H1 (cell line): ENCODE data around the gene ATP6V0A4. TPM values are rescaled to one million over a fixed set of nuclear protein-coding genes. Genes with fewer than 3 reads are reported as not detected.

Source experiments
- CTCF ChIA-PET: fragments of 300-600 bp; sonication (Branson Sonifier 250); formaldehyde crosslinking; loops from one replicate; lab custom pipeline; 2021; ENCODE audit not compliant: partially characterized antibody; lab: Charles Lee
- POLR2A ChIA-PET: fragments of 300-600 bp; sonication (Branson Sonifier 250); formaldehyde crosslinking; loops from one replicate; lab custom pipeline; 2021; ENCODE audit warnings: inconsistent platforms; ENCODE audit not compliant: partially characterized antibody; lab: Charles Lee
- DNase-seq, 2 experiments: peaks; one replicate each; pipeline versions ENCODE4 v3.0.0 to v3.0.0-alpha.2; 2010 to 2022; ENCODE audit warnings: low spot score in 2 of 2, low read depth in 1 of 2, mixed read lengths in 1 of 2
- FAIRE-seq: peaks from 2 replicates; lab custom pipeline; 2011; peaks lifted over from hg19 to GRCh38; lab: Jason Lieb, UNC
- H2AFZ ChIP-seq: 2 replicates; pipeline ENCODE4 v1.8.1; 2012; ENCODE audit warnings: low read length, inconsistent platforms
- H2AK5ac ChIP-seq: 2 replicates; pipeline ENCODE4 v1.6.1; 2013; ENCODE audit warnings: low read depth, low read length
- H2BK120ac ChIP-seq: replicated peaks from 2 replicates; pipeline ENCODE3; 2013; ENCODE audit warnings: low read depth, low read length, inconsistent platforms
- H2BK12ac ChIP-seq: 2 replicates; pipeline ENCODE4 v1.6.1; 2013; ENCODE audit warnings: low read depth, low read length
- H2BK15ac ChIP-seq: 2 replicates; pipeline ENCODE4 v1.6.1; 2013; ENCODE audit warnings: low read length
- H2BK20ac ChIP-seq: 2 replicates; pipeline ENCODE4 v1.6.1; 2013; ENCODE audit warnings: low read length
- H2BK5ac ChIP-seq: 2 replicates; pipeline ENCODE4 v1.6.1; 2013; ENCODE audit warnings: low read depth, low read length
- H3K14ac ChIP-seq: 2 replicates; pipeline ENCODE4 v1.6.1; 2013; ENCODE audit warnings: inconsistent platforms; ENCODE audit not compliant: insufficient read length
- H3K18ac ChIP-seq: 2 replicates; pipeline ENCODE4 v1.6.1; 2013; ENCODE audit warnings: low read length; ENCODE audit errors: extremely low read depth
- H3K23ac ChIP-seq: 2 replicates; pipeline ENCODE4 v1.6.1; 2013; ENCODE audit warnings: inconsistent platforms; ENCODE audit not compliant: insufficient read length
- H3K23me2 ChIP-seq: 2 replicates; pipeline ENCODE4 v1.6.1; 2013; ENCODE audit warnings: low read depth, low read length
- H3K27ac ChIP-seq: 2 replicates; pipeline ENCODE4 v1.6.1; 2011; ENCODE audit warnings: low read depth, low read length, inconsistent platforms
- H3K27me3 ChIP-seq, 4 experiments: replicated peaks in 1 of 4; 1 replicate in 1 of 4; 2 replicates in 3 of 4; pipeline versions ENCODE4 v1.6.1 to v1.8.1; 2011 to 2013; ENCODE audit warnings: low read length in 3 of 4, mild to moderate bottlenecking in 3 of 4, inconsistent platforms in 2 of 4, mixed read lengths in 2 of 4, moderate library complexity in 1 of 4; ENCODE audit not compliant: control insufficient read depth in 3 of 4, insufficient read depth in 3 of 4; ENCODE audit errors: extremely low read depth in 1 of 4
- H3K36me3 ChIP-seq, 4 experiments: 2 replicates each; pipeline versions ENCODE4 v1.6.1 to v1.8.1; 2011 to 2013; ENCODE audit warnings: mild to moderate bottlenecking in 4 of 4, low read length in 3 of 4, moderate library complexity in 2 of 4, control low read depth in 1 of 4, inconsistent platforms in 1 of 4; ENCODE audit not compliant: insufficient read depth in 4 of 4, control insufficient read depth in 2 of 4
- H3K4ac ChIP-seq: replicated peaks from 2 replicates; pipeline ENCODE3; 2013; ENCODE audit warnings: low read length, low read depth, mixed read lengths, inconsistent platforms; ENCODE audit not compliant: insufficient read length
- H3K4me1 ChIP-seq, 4 experiments: replicated peaks in 1 of 4; 1 replicate in 1 of 4; 2 replicates in 3 of 4; pipeline versions ENCODE4 v1.6.1 to v1.8.1; 2011 to 2013; ENCODE audit warnings: low read length in 3 of 4, inconsistent platforms in 2 of 4, mixed read lengths in 1 of 4; ENCODE audit not compliant: insufficient read depth in 4 of 4, control insufficient read depth in 3 of 4
- H3K4me2 ChIP-seq, 2 experiments: 2 replicates each; pipeline versions ENCODE4 v1.6.1 to v1.8.1; 2011 to 2013; ENCODE audit warnings: low read depth in 2 of 2, low read length in 2 of 2, control low read depth in 1 of 2, inconsistent platforms in 1 of 2, mild to moderate bottlenecking in 1 of 2; ENCODE audit not compliant: insufficient read depth in 1 of 2
- H3K4me3 ChIP-seq, 4 experiments: fragments of 200-600, 300-600 bp in 1 of 4; sonication (generic), shearing (Covaris generic), sonication (Bioruptor Twin) in 1 of 4; 2 replicates each; pipeline versions ENCODE4 v1.5.1 to v1.8.1; 2011 to 2016; ENCODE audit warnings: low read length in 4 of 4, low read depth in 3 of 4, control low read depth in 2 of 4, inconsistent platforms in 2 of 4, mild to moderate bottlenecking in 2 of 4, mixed read lengths in 1 of 4, moderate library complexity in 1 of 4; ENCODE audit not compliant: insufficient read depth in 2 of 4; ENCODE audit errors: extremely low read depth in 1 of 4
- H3K56ac ChIP-seq: replicated peaks from 2 replicates; pipeline ENCODE3; 2013; ENCODE audit warnings: low read depth, mild to moderate bottlenecking, mixed read lengths, low read length, inconsistent platforms; ENCODE audit not compliant: insufficient read length
- H3K79me1 ChIP-seq: 2 replicates; pipeline ENCODE4 v1.6.1; 2013; ENCODE audit warnings: low read depth, low read length, control low read depth
- H3K79me2 ChIP-seq, 2 experiments: 2 replicates each; pipeline versions ENCODE4 v1.6.1 to v1.8.1; 2012 to 2013; ENCODE audit warnings: low read length in 2 of 2, mild to moderate bottlenecking in 2 of 2, inconsistent platforms in 1 of 2; ENCODE audit not compliant: insufficient read depth in 2 of 2, control insufficient read depth in 1 of 2
- H3K9ac ChIP-seq, 4 experiments: replicated peaks in 1 of 4; 1 replicate in 1 of 4; 2 replicates in 3 of 4; pipeline versions ENCODE4 v1.6.1 to v1.8.1; 2011 to 2013; ENCODE audit warnings: low read depth in 3 of 4, low read length in 3 of 4, control low read depth in 2 of 4, mild to moderate bottlenecking in 2 of 4, moderate library complexity in 2 of 4, inconsistent platforms in 1 of 4; ENCODE audit errors: extremely low read depth in 1 of 4
- H3K9me3 ChIP-seq, 2 experiments: 2 replicates each; pipeline versions ENCODE4 v1.6.1 to v1.8.1; 2012 to 2013; ENCODE audit warnings: mild to moderate bottlenecking in 2 of 2, moderate library complexity in 2 of 2, control low read depth in 1 of 2, inconsistent platforms in 1 of 2, low read depth in 1 of 2, low read length in 1 of 2, mixed read lengths in 1 of 2; ENCODE audit not compliant: insufficient read depth in 2 of 2
- H4K20me1 ChIP-seq, 2 experiments: replicated peaks in 1 of 2; 2 replicates each; pipeline versions ENCODE3 to v1.8.1; 2011 to 2013; ENCODE audit warnings: inconsistent platforms in 2 of 2, low read length in 2 of 2, mild to moderate bottlenecking in 1 of 2; ENCODE audit not compliant: insufficient read depth in 2 of 2, control insufficient read depth in 1 of 2
- H4K5ac ChIP-seq: 2 replicates; pipeline ENCODE4 v1.6.1; 2013; ENCODE audit warnings: low read length, low read depth, mixed read lengths, inconsistent platforms; ENCODE audit not compliant: insufficient read length
- H4K8ac ChIP-seq: 2 replicates; pipeline ENCODE4 v1.8.0; 2013; ENCODE audit warnings: mild to moderate bottlenecking, moderate library complexity, low read length, inconsistent platforms; ENCODE audit not compliant: insufficient read depth; ENCODE audit errors: extremely low read depth
- H4K91ac ChIP-seq: replicated peaks from 2 replicates; pipeline ENCODE3; 2013; ENCODE audit warnings: low read length, mixed read lengths, inconsistent platforms; ENCODE audit not compliant: insufficient read length
- HDAC2 ChIP-seq, 2 experiments: fragments of 300-600 bp in 1 of 2; sonication (generic) in 1 of 2; IDR thresholded peaks; 2 replicates each; pipeline ENCODE4 v1.6.1; 2011 to 2012; ENCODE audit warnings: low read depth in 2 of 2, low read length in 2 of 2, mild to moderate bottlenecking in 2 of 2, moderate library complexity in 2 of 2, borderline replicate concordance in 1 of 2, inconsistent platforms in 1 of 2
- WGBS, 2 experiments: shearing (Covaris generic) in 1 of 2; methylation state at CpG; one replicate each; pipeline versions ENCODE4 v1.1.6 to v1.1.7; 2013 to 2015; ENCODE audit warnings: low lambda C conversion rate in 2 of 2, mixed read lengths in 2 of 2, inconsistent platforms in 1 of 2, low coverage in 1 of 2, missing lambda C conversion rate in 1 of 2; ENCODE audit not compliant: insufficient replicate concordance in 2 of 2, insufficient coverage in 1 of 2, insufficient read length in 1 of 2; ENCODE audit errors: extremely low coverage in 1 of 2, missing lambda C conversion rate in 1 of 2; 5-methylcytosine and 5-hydroxymethylcytosine counted together
- polyA plus RNA-seq, 7 experiments: library from polyadenylated mRNA; depleted of rRNA in 3 of 7; stranded (reverse) in 5 of 7; unstranded in 2 of 7; fragments of >200 nt in 5 of 7; fragments of 200-250 nt in 2 of 7; gene quantifications; 1 replicate in 5 of 7; 2 replicates in 1 of 7; 4 replicates in 1 of 7; pipeline versions ENCODE4 v1.2.1 to v1.2.3, GENCODE V29; 2011 to 2013; ENCODE audit warnings: missing spikeins in 2 of 7, mixed read lengths in 2 of 7
- total RNA-seq: library from RNA; stranded (reverse); fragmentation: NEBNext Ultra II Directional; extraction: Animal tissue kit (Norgen Biotek cat#: 25700); gene quantifications from 2 replicates; pipeline ENCODE4 v1.2.1, GENCODE V29; 2021
- TF ChIP-seq, protein P1 (sequence below): IDR thresholded peaks from 2 replicates; pipeline ENCODE4 v1.6.1; 2012; ENCODE audit warnings: low read length, inconsistent platforms

ATP6V0A4 gene
- total and polyA plus RNA-seq, 2 of the 8 experiments (the other 6 are each of a cell fraction or from before 2014, with no cell fraction given): 0.47 to 1.6 TPM

DNA sequence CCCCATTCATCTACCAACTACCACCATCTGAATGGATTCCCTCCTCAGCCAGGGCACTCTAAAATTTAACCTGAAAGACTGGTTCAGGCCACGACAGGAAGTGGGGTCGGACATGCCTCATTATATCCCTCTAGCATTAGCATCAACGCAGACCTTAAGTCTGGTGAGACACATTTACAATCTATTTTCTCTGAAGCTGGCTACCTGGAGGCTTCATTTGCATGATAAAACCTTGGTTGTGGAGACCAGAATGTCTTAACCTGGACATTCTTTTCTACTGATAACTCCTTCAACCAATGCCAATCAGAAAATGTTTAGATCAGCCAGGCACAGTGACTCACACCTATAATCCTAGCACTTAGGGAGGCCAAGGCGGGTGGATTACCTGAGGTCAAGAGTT is 139.1 kb downstream of the ATP6V0A4 start:
- Histone ChIP-seq H4K20me1 (no peaks in the 10 kb centered on the region), H2BK12ac (no peak overlapping the region), H3K4me3 (no peak overlapping the region), H3K36me3 (peaks cover 0 to 5% (median 0%) of the 10 kb centered on the region in 4 experiments; a peak in 1 of 8 replicates), H4K5ac (no peak overlapping the region), H2AK5ac (no peak overlapping the region), H3K27me3 (no peaks in the 10 kb centered on the region; a peak in 2 of 7 replicates), H4K91ac (no peak overlapping the region), H3K79me1 (no peaks in the 10 kb centered on the region), H2BK15ac (no peak overlapping the region), H4K8ac (no peak overlapping the region), H3K9me3 (peaks cover 6 to 10% of the 10 kb centered on the region in 2 experiments; a peak in 3 of 4 replicates), H3K9ac (no peak overlapping the region), H3K4ac (no peak overlapping the region), H2AFZ (no peak overlapping the region), H3K27ac (no peak overlapping the region), H3K23me2 (no peaks in the 10 kb centered on the region; the same call in 1 of the 2 replicates), H2BK5ac (no peak overlapping the region), H3K23ac (no peak overlapping the region), H3K4me2 (no peak overlapping the region), H3K14ac (no peak overlapping the region), H3K56ac (no peak overlapping the region), H2BK120ac (no peak overlapping the region), H3K18ac (no peak overlapping the region), H3K4me1 (peaks cover 0 to 13% (median 5%) of the 10 kb centered on the region in 4 experiments; a peak in 6 of 7 replicates), H3K79me2 (no peaks in the 10 kb centered on the region), H2BK20ac (no peak overlapping the region)
- WGBS, 2 experiments: 72% methylated on average over 4 of the region's 4 CpGs; no CpG with 5 or more reads in 1 of the 2 experiments
- TF ChIP-seq, protein P1, sequence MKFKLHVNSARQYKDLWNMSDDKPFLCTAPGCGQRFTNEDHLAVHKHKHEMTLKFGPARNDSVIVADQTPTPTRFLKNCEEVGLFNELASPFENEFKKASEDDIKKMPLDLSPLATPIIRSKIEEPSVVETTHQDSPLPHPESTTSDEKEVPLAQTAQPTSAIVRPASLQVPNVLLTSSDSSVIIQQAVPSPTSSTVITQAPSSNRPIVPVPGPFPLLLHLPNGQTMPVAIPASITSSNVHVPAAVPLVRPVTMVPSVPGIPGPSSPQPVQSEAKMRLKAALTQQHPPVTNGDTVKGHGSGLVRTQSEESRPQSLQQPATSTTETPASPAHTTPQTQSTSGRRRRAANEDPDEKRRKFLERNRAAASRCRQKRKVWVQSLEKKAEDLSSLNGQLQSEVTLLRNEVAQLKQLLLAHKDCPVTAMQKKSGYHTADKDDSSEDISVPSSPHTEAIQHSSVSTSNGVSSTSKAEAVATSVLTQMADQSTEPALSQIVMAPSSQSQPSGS: no peak
- 0 out of 4 replicates have a peak, but pooled peaks of 1 of the 2 experiments have one; percentile 29 for TF ChIP-seq HDAC2 (IDR thresholded peaks at IDR 0.05; ENCODE audit: borderline replicate concordance in 1 of 2, low read depth in 2 of 2, low read length in 2 of 2)
- DNase-seq: no peak
- POLR2A ChIA-PET: no interaction called here
- FAIRE-seq: no peak
- CTCF ChIA-PET: interaction anchor here (1.6 to 1.8 kb wide), 2 partner anchors 9 to 14 kb away, joined by 3 to 5 read pairs; no protein-coding TSS in a partner anchor
